ENCODE results near the gene LILRA2. TPM values are rescaled to one million over a fixed set of nuclear protein-coding genes. Genes with fewer than 3 reads are reported as not detected.

LILRA2 gene
- total RNA-seq, 1 donor from 2014 or later: not detected

GRCh38 chr19:54551293-54551692 lies 22.3 kb upstream of the LILRA2 start:
- Histone ChIP-seq H3K79me2 (ENCODE audit: low read depth) (no peaks in the 10 kb centered on the region), H3F3A (ENCODE audit: low read depth) (no peaks in the 10 kb centered on the region), H3K27me3 (no peaks in the 10 kb centered on the region), H3K4me2 (no peak overlapping the region), H3K4me3 (no peak overlapping the region), H4K20me1 (ENCODE audit: low read depth) (no peaks in the 10 kb centered on the region), H3K9me3 (ENCODE audit: low read depth) (no peaks in the 10 kb centered on the region), H2AFZ (replicated peaks) (no peak overlapping the region), H3K4me1 (no peaks in the 10 kb centered on the region), H3K27ac (no peak overlapping the region), H3K9ac (no peak overlapping the region), H3K36me3 (no peaks in the 10 kb centered on the region)
- Mint-ChIP-seq H3K4me3 (no peak overlapping the region), H3K27ac (no peak overlapping the region), H3K36me3 (no peaks in the 10 kb centered on the region), H3K27me3 (ENCODE audit: insufficient read depth, low read depth) (no peaks in the 10 kb centered on the region), H3K9me3 (peaks cover 30% of the 10 kb centered on the region), H3K4me1 (no peaks in the 10 kb centered on the region)
- no peak for TF ChIP-seq CTCF (IDR thresholded peaks at IDR 0.05)
- TF ChIP-seq EZH2phosphoT487 (IDR thresholded peaks at IDR 0.05): no peak
- no peak for TF ChIP-seq EZH2 (IDR thresholded peaks at IDR 0.05)
- DNase-seq (ENCODE audit: low spot score): no peak

GRCh38 chr19:54551950-54552912 lies 21.4 kb upstream of the LILRA2 start:
- H3K79me2 ChIP-seq (ENCODE audit: low read depth): no peaks in the 10 kb centered on the region
- no peak for DNase-seq (ENCODE audit: low spot score)
- H3K4me3 ChIP-seq: no peak overlapping the region
- H4K20me1 ChIP-seq (ENCODE audit: low read depth): no peaks in the 10 kb centered on the region
- H3K9ac ChIP-seq: no peak overlapping the region
- H3K36me3 ChIP-seq: no peaks in the 10 kb centered on the region
- no peaks in the 10 kb centered on the region for H3K27me3 ChIP-seq
- no peak for TF ChIP-seq EZH2phosphoT487 (IDR thresholded peaks at IDR 0.05)
- TF ChIP-seq EZH2 (IDR thresholded peaks at IDR 0.05): no peak
- TF ChIP-seq CTCF (IDR thresholded peaks at IDR 0.05): no peak
- no peak overlapping the region for H3K27ac ChIP-seq
- H3K9me3 Mint-ChIP-seq: peaks cover 27% of the 10 kb centered on the region
- H3F3A ChIP-seq (ENCODE audit: low read depth): no peaks in the 10 kb centered on the region
- H3K4me1 Mint-ChIP-seq: no peaks in the 10 kb centered on the region
- H3K36me3 Mint-ChIP-seq: no peaks in the 10 kb centered on the region
- no peaks in the 10 kb centered on the region for H3K9me3 ChIP-seq (ENCODE audit: low read depth)
- H3K27me3 Mint-ChIP-seq (ENCODE audit: insufficient read depth, low read depth): no peaks in the 10 kb centered on the region
- no peak overlapping the region for H2AFZ ChIP-seq (replicated peaks)
- no peak overlapping the region for H3K27ac Mint-ChIP-seq
- no peak overlapping the region for H3K4me2 ChIP-seq
- H3K4me3 Mint-ChIP-seq: no peak overlapping the region
- H3K4me1 ChIP-seq: no peaks in the 10 kb centered on the region

- Histone ChIP-seq H3K79me2 (ENCODE audit: low read depth) (no peaks in the 10 kb centered on the region), H2AFZ (replicated peaks) (no peak overlapping the region), H3K36me3 (no peaks in the 10 kb centered on the region), H3K4me3 (no peak overlapping the region), H4K20me1 (ENCODE audit: low read depth) (no peaks in the 10 kb centered on the region), H3K9ac (no peak overlapping the region), H3K4me1 (no peaks in the 10 kb centered on the region), H3K4me2 (no peak overlapping the region), H3F3A (ENCODE audit: low read depth) (no peaks in the 10 kb centered on the region), H3K27me3 (no peaks in the 10 kb centered on the region), H3K9me3 (ENCODE audit: low read depth) (no peaks in the 10 kb centered on the region), H3K27ac (no peak overlapping the region)
- Mint-ChIP-seq H3K27ac (no peak overlapping the region), H3K9me3 (peaks cover 27% of the 10 kb centered on the region), H3K4me3 (no peak overlapping the region), H3K4me1 (no peaks in the 10 kb centered on the region), H3K36me3 (no peaks in the 10 kb centered on the region), H3K27me3 (ENCODE audit: insufficient read depth, low read depth) (no peaks in the 10 kb centered on the region)
- TF ChIP-seq EZH2phosphoT487 (IDR thresholded peaks at IDR 0.05) (no peak), CTCF (IDR thresholded peaks at IDR 0.05) (no peak), EZH2 (IDR thresholded peaks at IDR 0.05) (no peak)
- no peak for DNase-seq (ENCODE audit: low spot score)
These were observed 20.7 kb upstream of the LILRA2 start for GRCh38 chr19:54552913-54553310.
